ENCODE results near the gene FLT3. TPM values are rescaled to one million over a fixed set of nuclear protein-coding genes. Genes with fewer than 3 reads are reported as not detected.

Gene FLT3
- total RNA-seq, 1 donor from 2014 or later, result not detected

DNA sequence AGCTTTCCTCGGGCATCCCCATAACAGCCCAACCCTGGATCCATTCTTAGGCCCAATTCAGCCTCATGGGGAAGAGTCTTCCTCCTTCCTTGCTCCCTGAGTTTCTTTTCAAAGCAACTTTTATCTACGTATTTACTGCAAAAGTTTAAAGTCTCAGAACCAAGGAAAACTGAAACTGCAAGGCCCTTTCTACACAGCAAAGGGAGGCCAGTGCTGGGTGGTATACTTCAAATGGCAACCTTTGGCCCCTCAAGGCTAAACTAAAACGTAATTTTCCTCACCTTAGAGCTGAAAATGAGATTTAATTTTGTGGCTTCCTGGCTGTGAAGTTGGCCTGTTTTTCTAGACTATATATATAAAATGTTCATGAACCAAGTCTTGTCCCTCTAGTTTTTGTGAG lies 136.9 kb downstream of the FLT3 start:
- H3K4me3 Mint-ChIP-seq (ENCODE audit: unreplicated experiment), result no peak overlapping the region
- DNase-seq (ENCODE audit: low spot score), result no peak
- H3K27ac Mint-ChIP-seq (ENCODE audit: unreplicated experiment), result no peak overlapping the region
- peaks cover 80% of the 10 kb centered on the region for H3K27me3 Mint-ChIP-seq (ENCODE audit: low read depth)
- H3K9me3 Mint-ChIP-seq (ENCODE audit: low read depth), result no peaks in the 10 kb centered on the region
- H3K36me3 Mint-ChIP-seq (ENCODE audit: low read depth), result no peaks in the 10 kb centered on the region
- TF ChIP-seq, protein P1, sequence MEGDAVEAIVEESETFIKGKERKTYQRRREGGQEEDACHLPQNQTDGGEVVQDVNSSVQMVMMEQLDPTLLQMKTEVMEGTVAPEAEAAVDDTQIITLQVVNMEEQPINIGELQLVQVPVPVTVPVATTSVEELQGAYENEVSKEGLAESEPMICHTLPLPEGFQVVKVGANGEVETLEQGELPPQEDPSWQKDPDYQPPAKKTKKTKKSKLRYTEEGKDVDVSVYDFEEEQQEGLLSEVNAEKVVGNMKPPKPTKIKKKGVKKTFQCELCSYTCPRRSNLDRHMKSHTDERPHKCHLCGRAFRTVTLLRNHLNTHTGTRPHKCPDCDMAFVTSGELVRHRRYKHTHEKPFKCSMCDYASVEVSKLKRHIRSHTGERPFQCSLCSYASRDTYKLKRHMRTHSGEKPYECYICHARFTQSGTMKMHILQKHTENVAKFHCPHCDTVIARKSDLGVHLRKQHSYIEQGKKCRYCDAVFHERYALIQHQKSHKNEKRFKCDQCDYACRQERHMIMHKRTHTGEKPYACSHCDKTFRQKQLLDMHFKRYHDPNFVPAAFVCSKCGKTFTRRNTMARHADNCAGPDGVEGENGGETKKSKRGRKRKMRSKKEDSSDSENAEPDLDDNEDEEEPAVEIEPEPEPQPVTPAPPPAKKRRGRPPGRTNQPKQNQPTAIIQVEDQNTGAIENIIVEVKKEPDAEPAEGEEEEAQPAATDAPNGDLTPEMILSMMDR (IDR thresholded peaks at IDR 0.05), result no peak
- H3K4me1 Mint-ChIP-seq (ENCODE audit: low read depth), result peaks cover 19% of the 10 kb centered on the region

DNA sequence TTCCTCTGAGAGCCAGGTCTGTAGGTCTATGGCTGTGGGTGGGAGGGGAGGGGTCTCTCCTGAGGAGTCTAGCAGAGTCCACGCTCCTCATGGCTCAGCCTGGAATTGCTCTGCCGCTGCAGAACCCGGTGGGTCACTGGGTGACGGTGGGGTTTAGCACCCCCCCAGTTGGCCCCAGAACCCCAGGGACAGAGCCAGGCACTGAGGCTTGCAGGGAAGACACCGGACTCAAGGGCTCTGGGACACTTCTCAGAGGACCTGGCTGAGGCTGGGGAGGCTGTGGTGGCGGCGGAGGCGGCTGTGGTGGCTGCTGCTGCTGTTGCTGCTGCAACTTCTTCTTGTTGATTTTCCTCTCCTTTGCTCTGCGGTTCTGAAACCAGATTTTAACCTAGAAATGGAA lies 137.4 kb downstream of the FLT3 start:
- DNase-seq (ENCODE audit: low spot score), result no peak
- Mint-ChIP-seq H3K27me3 (ENCODE audit: low read depth) (peaks cover 84% of the 10 kb centered on the region), H3K27ac (ENCODE audit: unreplicated experiment) (no peak overlapping the region), H3K4me1 (ENCODE audit: low read depth) (peaks cover 17% of the 10 kb centered on the region), H3K36me3 (ENCODE audit: low read depth) (no peaks in the 10 kb centered on the region), H3K4me3 (ENCODE audit: unreplicated experiment) (no peak overlapping the region), H3K9me3 (ENCODE audit: low read depth) (no peaks in the 10 kb centered on the region)
- TF ChIP-seq, protein P1 (IDR thresholded peaks at IDR 0.05), result no peak

DNA sequence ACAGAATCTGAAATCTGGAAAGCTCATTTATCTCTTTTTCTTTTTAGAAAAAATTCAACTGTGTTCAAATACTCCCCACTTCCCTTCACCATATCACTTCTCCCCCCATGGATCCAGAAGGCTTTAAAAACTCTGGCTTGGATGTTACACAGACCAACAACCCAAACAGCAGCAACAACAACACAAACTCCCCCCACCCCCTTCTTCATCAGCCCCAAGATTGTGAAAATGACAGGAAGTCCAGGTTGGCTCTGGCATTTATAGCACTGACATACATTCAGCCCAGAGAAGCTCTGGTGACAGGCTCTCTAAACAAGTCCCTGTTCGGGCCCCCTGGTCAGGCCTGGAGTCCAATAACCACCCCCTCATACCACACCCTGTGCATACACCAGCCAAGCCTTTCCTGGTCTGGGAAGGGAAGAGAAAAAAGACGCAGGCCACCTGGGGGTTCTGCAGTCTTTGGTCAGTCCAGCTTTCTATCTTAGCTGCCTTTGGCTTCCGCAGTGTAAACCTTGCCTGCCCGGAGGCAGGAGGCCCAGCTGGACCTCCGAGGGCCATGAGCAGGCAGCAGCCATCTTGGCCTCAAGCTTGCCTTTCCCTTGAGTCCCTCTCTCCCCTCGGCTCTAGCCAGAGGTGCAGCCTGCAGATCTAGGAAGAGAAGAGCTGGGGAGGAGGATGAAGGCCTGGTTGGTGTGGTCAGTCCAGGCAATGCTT lies 138.1 kb downstream of the FLT3 start:
- DNase-seq (ENCODE audit: low spot score), result no peak
- Mint-ChIP-seq H3K27ac (ENCODE audit: unreplicated experiment) (no peak overlapping the region), H3K4me1 (ENCODE audit: low read depth) (peaks cover 17% of the 10 kb centered on the region), H3K4me3 (ENCODE audit: unreplicated experiment) (no peak overlapping the region), H3K27me3 (ENCODE audit: low read depth) (peaks cover 81% of the 10 kb centered on the region), H3K9me3 (ENCODE audit: low read depth) (no peaks in the 10 kb centered on the region), H3K36me3 (ENCODE audit: low read depth) (no peaks in the 10 kb centered on the region)
- TF ChIP-seq, protein P1 (IDR thresholded peaks at IDR 0.05), result no peak

DNA sequence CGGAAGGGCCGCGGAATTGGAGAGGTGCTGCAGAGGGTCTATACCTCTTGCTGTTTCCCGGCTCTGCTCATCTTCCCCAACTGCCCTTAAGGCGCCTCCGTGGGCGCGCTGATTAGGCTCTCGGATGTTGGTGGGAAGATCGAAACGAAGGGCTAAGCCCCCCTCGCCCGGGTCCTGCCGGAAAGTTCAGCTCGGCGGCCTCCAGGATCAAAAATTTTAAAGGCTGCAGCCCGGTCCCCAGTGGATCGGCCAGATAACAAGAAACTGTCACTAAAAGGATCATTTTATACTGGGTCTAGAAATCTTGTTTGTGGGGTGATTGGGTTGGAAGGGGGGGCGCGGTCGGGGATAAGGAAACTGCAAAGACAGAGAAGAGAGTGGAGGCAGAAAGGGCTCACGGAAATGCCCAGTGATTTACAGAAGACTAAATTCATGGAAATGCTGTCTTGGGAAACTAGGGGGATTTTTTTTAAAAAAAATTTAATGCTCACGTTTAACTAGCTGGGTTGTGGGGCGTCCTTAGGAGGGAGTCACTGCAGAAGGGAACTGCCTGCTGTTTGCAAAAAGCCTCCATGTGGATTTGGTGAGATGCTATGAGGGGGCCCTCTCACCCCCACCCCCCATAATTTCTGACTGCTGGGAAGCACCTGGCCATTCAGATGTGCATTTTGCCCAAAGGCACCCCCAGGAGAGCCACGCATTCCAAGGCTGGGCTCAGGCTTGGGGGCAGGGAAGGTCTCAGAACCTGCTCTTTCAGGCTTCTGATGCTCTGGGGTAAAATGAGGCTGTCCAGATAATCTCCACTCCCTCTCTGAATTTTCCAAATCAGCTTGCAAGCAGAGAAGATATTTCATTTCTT lies 138.9 kb downstream of the FLT3 start:
- no peak overlapping the region for H3K4me3 Mint-ChIP-seq (ENCODE audit: unreplicated experiment)
- peaks cover 81% of the 10 kb centered on the region for H3K27me3 Mint-ChIP-seq (ENCODE audit: low read depth)
- DNase-seq (ENCODE audit: low spot score), result no peak
- H3K36me3 Mint-ChIP-seq (ENCODE audit: low read depth), result no peaks in the 10 kb centered on the region
- H3K9me3 Mint-ChIP-seq (ENCODE audit: low read depth), result no peaks in the 10 kb centered on the region
- H3K4me1 Mint-ChIP-seq (ENCODE audit: low read depth), result peaks cover 16% of the 10 kb centered on the region
- TF ChIP-seq, protein P1 (IDR thresholded peaks at IDR 0.05), result no peak
- no peak overlapping the region for H3K27ac Mint-ChIP-seq (ENCODE audit: unreplicated experiment)

DNA sequence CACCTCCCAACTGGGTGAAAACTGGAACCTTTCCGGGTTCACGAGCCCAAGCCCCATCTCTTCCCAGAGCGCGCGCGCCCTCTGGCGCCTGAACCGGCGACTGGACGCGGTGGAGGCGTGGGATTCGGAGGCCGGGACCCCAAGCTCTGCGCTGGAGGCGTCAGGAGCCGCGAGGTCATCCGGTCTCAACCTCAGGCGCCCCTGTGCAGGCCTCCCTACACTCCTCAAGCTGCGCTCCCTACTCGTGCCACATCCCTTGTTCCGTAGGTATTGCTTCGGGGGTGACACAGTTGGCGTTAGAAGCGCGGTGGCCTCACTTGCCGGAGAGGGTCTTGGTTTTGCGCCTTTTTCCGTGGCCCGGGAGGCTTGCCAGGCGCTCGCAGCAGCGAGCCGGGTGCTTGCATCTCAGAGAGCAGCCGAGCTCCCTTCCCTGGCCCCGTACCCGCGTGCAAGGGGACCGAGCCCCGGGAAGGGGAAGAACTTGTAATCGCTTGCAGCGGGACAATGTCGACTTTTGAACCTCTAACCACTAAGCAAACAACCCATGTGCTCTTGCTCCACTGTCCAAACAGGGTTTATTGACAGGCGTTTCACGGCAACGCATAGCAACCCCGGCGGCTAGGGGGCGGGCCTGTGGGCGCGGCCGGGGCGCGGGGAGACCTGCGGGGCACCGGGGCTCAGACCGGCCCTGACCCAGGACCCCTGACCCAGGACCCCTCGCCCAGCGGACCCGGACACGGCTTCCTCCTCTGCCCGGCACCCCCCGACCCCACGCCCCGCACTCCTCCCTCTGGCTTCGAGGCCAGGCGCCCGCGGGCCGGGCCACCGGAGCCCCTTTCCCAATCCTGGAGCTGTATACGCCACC lies 139.8 kb downstream of the FLT3 start:
- TF ChIP-seq, protein P1 (IDR thresholded peaks at IDR 0.05), result peak; percentile 69
- no peak for DNase-seq (ENCODE audit: low spot score)
- no peak overlapping the region for H3K27ac Mint-ChIP-seq (ENCODE audit: unreplicated experiment)
- H3K9me3 Mint-ChIP-seq (ENCODE audit: low read depth), result no peaks in the 10 kb centered on the region
- no peaks in the 10 kb centered on the region for H3K36me3 Mint-ChIP-seq (ENCODE audit: low read depth)
- peaks cover 80% of the 10 kb centered on the region for H3K27me3 Mint-ChIP-seq (ENCODE audit: low read depth)
- H3K4me3 Mint-ChIP-seq (ENCODE audit: unreplicated experiment), result peak overlapping the region; percentile 57
- H3K4me1 Mint-ChIP-seq (ENCODE audit: low read depth), result peaks cover 12% of the 10 kb centered on the region

All from chondrocyte (in vitro differentiated cells).